ENCODE data around the gene SLC35F6. TPM values are rescaled to one million over a fixed set of nuclear protein-coding genes. Genes with fewer than 3 reads are reported as not detected.

Gene SLC35F6
- total and polyA plus RNA-seq, 3 donors from 2014 or later, result 15.5 to 42.5 (median 40.4) TPM

DNA sequence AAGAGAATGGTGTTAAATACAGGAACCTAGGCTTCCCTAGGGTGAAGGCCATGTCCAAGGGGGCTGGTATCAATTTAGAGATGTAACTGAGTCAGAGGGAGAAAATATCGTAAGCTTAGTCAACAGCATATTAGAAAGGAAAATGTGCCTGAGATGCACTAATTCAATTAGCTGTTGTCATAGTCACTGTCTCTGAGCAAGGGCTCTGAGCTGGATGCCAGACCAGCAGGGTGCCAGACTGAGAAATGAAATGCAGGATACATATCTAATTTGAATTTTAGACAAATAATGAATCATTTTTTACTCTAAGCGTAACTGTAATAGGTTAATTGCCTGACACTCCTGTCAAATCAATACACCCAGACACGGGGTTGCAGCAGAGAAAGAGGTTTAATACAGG, 11.4 kb upstream of the SLC35F6 start:
- Histone ChIP-seq H3K36me3 (ENCODE audit: low read depth, missing control alignments) (no peaks in the 10 kb centered on the region), H3K27ac (no peak overlapping the region), H3K9me3 (no peaks in the 10 kb centered on the region), H3K4me3 (no peak overlapping the region), H3K4me1 (no peaks in the 10 kb centered on the region), H3K27me3 (no peaks in the 10 kb centered on the region)
- TF ChIP-seq, protein P1, sequence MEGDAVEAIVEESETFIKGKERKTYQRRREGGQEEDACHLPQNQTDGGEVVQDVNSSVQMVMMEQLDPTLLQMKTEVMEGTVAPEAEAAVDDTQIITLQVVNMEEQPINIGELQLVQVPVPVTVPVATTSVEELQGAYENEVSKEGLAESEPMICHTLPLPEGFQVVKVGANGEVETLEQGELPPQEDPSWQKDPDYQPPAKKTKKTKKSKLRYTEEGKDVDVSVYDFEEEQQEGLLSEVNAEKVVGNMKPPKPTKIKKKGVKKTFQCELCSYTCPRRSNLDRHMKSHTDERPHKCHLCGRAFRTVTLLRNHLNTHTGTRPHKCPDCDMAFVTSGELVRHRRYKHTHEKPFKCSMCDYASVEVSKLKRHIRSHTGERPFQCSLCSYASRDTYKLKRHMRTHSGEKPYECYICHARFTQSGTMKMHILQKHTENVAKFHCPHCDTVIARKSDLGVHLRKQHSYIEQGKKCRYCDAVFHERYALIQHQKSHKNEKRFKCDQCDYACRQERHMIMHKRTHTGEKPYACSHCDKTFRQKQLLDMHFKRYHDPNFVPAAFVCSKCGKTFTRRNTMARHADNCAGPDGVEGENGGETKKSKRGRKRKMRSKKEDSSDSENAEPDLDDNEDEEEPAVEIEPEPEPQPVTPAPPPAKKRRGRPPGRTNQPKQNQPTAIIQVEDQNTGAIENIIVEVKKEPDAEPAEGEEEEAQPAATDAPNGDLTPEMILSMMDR (IDR thresholded peaks at IDR 0.05), result no peak
- TF ChIP-seq POLR2A (IDR thresholded peaks at IDR 0.05), result no peak
- WGBS, 2 donors, result 83 to 94% methylated on average over 3 of the region's 3 CpGs
- intact Hi-C loops (cut with DNase I; ENCODE audit: low total_unique reads), result no loop called here
- no peak for DNase-seq

- intact Hi-C loops (cut with DNase I; ENCODE audit: low total_unique reads), result no loop called here
- Histone ChIP-seq H3K9me3 (no peaks in the 10 kb centered on the region), H3K4me1 (peaks cover 5% of the 10 kb centered on the region), H3K27ac (no peak overlapping the region), H3K4me3 (no peak overlapping the region), H3K36me3 (ENCODE audit: low read depth, missing control alignments) (no peaks in the 10 kb centered on the region), H3K27me3 (no peaks in the 10 kb centered on the region)
- 95 to 97% methylated on average over 4 of the region's 4 CpGs for WGBS, 2 donors
- no peak for DNase-seq
- TF ChIP-seq POLR2A (IDR thresholded peaks at IDR 0.05), result no peak
- TF ChIP-seq, protein P1 (IDR thresholded peaks at IDR 0.05), result no peak
These were observed 9.5 kb upstream of the SLC35F6 start for GRCh38 chr2:26754539-26754938.

DNA sequence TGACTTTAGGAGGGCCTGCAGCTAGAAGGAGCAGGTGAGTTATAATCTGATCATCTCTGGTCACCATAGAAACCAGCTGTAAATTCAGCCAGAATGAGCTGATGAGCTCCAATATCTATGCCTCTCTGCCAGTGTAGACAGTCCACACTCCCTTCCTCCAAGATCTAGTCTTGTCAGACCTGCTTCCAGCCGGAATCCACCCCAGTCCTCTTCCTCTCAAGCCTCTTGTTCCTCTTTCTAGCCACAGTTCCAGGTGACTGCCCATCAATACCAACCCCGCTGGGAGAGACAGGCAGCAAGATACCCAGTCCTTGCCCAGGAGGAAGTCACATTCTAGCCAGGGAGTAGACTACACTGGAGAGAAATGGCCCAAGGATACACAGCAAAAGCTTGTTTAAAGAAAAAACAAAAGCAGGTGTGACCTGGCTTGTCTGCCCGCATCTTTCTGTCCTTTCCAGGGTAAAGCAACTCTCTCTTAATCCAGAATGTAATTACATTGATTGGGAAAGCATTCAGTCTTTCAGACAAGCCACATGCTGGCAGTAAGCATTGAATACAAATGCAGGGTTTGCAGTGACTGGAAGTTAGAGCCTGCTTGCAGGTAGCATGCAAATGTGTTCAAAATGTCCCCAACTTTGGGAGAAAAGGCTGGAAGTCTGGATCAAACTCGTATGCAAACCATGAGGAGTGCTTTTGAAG, 9.0 kb upstream of the SLC35F6 start:
- Histone ChIP-seq H3K9me3 (no peaks in the 10 kb centered on the region), H3K27ac (no peak overlapping the region), H3K4me1 (peaks cover 5% of the 10 kb centered on the region), H3K27me3 (no peaks in the 10 kb centered on the region), H3K36me3 (ENCODE audit: low read depth, missing control alignments) (no peaks in the 10 kb centered on the region), H3K4me3 (no peak overlapping the region)
- intact Hi-C loops (cut with DNase I; ENCODE audit: low total_unique reads), result no loop called here
- no peak for TF ChIP-seq POLR2A (IDR thresholded peaks at IDR 0.05)
- TF ChIP-seq, protein P1 (IDR thresholded peaks at IDR 0.05), result no peak
- no peak for DNase-seq
- WGBS, 2 donors, result 84 to 90% methylated on average over 4 of the region's 4 CpGs

GRCh38 chr2:26756337-26756736, 7.7 kb upstream of the SLC35F6 start:
- no peak for DNase-seq
- Histone ChIP-seq H3K4me3 (no peak overlapping the region), H3K9me3 (no peaks in the 10 kb centered on the region), H3K27ac (no peak overlapping the region), H3K27me3 (no peaks in the 10 kb centered on the region), H3K36me3 (ENCODE audit: low read depth, missing control alignments) (no peaks in the 10 kb centered on the region), H3K4me1 (peaks cover 5% of the 10 kb centered on the region)
- intact Hi-C loops (cut with DNase I; ENCODE audit: low total_unique reads), result no loop called here
- TF ChIP-seq, protein P1 (IDR thresholded peaks at IDR 0.05), result no peak
- TF ChIP-seq POLR2A (IDR thresholded peaks at IDR 0.05), result no peak
- 88 to 90% methylated on average over 5 of the region's 5 CpGs for WGBS, 2 donors
